GM23338 (cell line): ENCODE results near the gene MTA1. TPM values are rescaled to one million over a fixed set of nuclear protein-coding genes. Genes with fewer than 3 reads are reported as not detected.

Experiments
- ATAC-seq: fragments of 200-7000 bp; cut with Tn5 transposase; 3 replicates; pipeline ENCODE4 v1.9.1; 2020
- DNase-seq: peaks from one replicate; pipeline ENCODE4 v3.0.0-alpha.2; 2015; ENCODE audit warnings: low spot score
- H2AFZ ChIP-seq: fragments of 200-600 bp; sonication (generic); 2 replicates; pipeline ENCODE4 v1.8.0; 2016; ENCODE audit warnings: antibody characterized with exemption, mild to moderate bottlenecking, moderate library complexity
- H3F3A ChIP-seq: fragments of 200-600 bp; sonication (generic); replicated peaks from 2 replicates; pipeline ENCODE4 v1.8.0; 2017; ENCODE audit warnings: antibody characterized with exemption, mixed run types, low read depth
- H3K27ac ChIP-seq: fragments of 200-600 bp; sonication (generic); 2 replicates; pipeline ENCODE4 v1.6.1; 2016; ENCODE audit warnings: low read depth
- H3K27me3 ChIP-seq: fragments of 200-600 bp; sonication (generic); 2 replicates; pipeline ENCODE4 v1.8.0; 2016; ENCODE audit warnings: mild to moderate bottlenecking, mixed run types, moderate library complexity; ENCODE audit not compliant: insufficient read depth
- H3K36me3 ChIP-seq: fragments of 200-600 bp; sonication (generic); 2 replicates; pipeline ENCODE4 v1.8.0; 2016; ENCODE audit warnings: mild to moderate bottlenecking; ENCODE audit not compliant: insufficient read depth
- H3K4me1 ChIP-seq: fragments of 200-600 bp; sonication (generic); 2 replicates; pipeline ENCODE4 v1.8.0; 2016; ENCODE audit warnings: mild to moderate bottlenecking, moderate library complexity; ENCODE audit not compliant: insufficient read depth
- H3K4me2 ChIP-seq: fragments of 200-600 bp; sonication (generic); 2 replicates; pipeline ENCODE4 v1.7.1; 2017; ENCODE audit warnings: mixed run types
- H3K4me3 ChIP-seq: fragments of 200-600 bp; sonication (generic); 2 replicates; pipeline ENCODE4 v1.6.1; 2016; ENCODE audit warnings: mixed run types
- H3K79me2 ChIP-seq: fragments of 200-600 bp; sonication (generic); replicated peaks from 2 replicates; pipeline ENCODE4 v1.8.0; 2017; ENCODE audit warnings: mild to moderate bottlenecking; ENCODE audit not compliant: insufficient read depth
- H3K9me2 ChIP-seq: fragments of 200-600 bp; sonication (generic); 2 replicates; pipeline ENCODE4 v1.8.0; 2017; ENCODE audit not compliant: insufficient read depth
- H4K20me1 ChIP-seq: fragments of 200-600 bp; sonication (generic); replicated peaks from 2 replicates; pipeline ENCODE4 v1.8.0; 2017; ENCODE audit warnings: mild to moderate bottlenecking; ENCODE audit not compliant: insufficient read depth
- H3K27ac Mint-ChIP-seq: 2 replicates; pipeline ENCODE4 v1.8.0; 2020; ENCODE audit warnings: inconsistent platforms, mild to moderate bottlenecking, moderate library complexity, mixed read lengths
- H3K27me3 Mint-ChIP-seq: 3 replicates; pipeline ENCODE4 v1.8.0; 2022; ENCODE audit warnings: low read depth, mild to moderate bottlenecking, moderate library complexity, mixed read lengths, inconsistent platforms; ENCODE audit not compliant: insufficient read depth, poor library complexity
- H3K36me3 Mint-ChIP-seq: 3 replicates; pipeline ENCODE4 v1.8.0; 2021; ENCODE audit warnings: low read depth, mild to moderate bottlenecking, inconsistent platforms, moderate library complexity, mixed read lengths
- H3K4me1 Mint-ChIP-seq: 3 replicates; pipeline ENCODE4 v1.8.0; 2020; ENCODE audit warnings: mild to moderate bottlenecking, inconsistent platforms, mixed read lengths
- H3K4me3 Mint-ChIP-seq: 3 replicates; pipeline ENCODE4 v1.8.0; 2021; ENCODE audit warnings: moderate library complexity, mild to moderate bottlenecking, inconsistent platforms, mixed read lengths
- H3K9me3 Mint-ChIP-seq: 3 replicates; pipeline ENCODE4 v1.8.0; 2020; ENCODE audit warnings: moderate library complexity, mild to moderate bottlenecking, inconsistent platforms, mixed read lengths
- CREB1 ChIP-seq: fragments of 250-450 bp; sonication (Bioruptor Pico); IDR thresholded peaks from 2 replicates; pipeline ENCODE4 v1.5.0; 2020; ENCODE audit warnings: low read depth, mild to moderate bottlenecking, moderate library complexity
- EZH2phosphoT487 ChIP-seq: fragments of 200-600 bp; sonication (generic); IDR thresholded peaks from one replicate; pipeline ENCODE4 v1.8.1; 2018; ENCODE audit warnings: antibody characterized with exemption; ENCODE audit not compliant: unreplicated experiment
- JUNB ChIP-seq: IDR thresholded peaks from one replicate; pipeline ENCODE4 v1.6.1; 2016; ENCODE audit warnings: antibody characterized with exemption; ENCODE audit not compliant: unreplicated experiment
- NANOG ChIP-seq: IDR thresholded peaks from 2 replicates; pipeline ENCODE4 v1.6.1; 2016; ENCODE audit warnings: antibody characterized with exemption, borderline replicate concordance
- POLR2AphosphoS5 ChIP-seq: IDR thresholded peaks from 2 replicates; pipeline ENCODE4 v1.6.1; 2016; ENCODE audit warnings: antibody characterized with exemption, low read depth
- REST ChIP-seq: IDR thresholded peaks from one replicate; pipeline ENCODE4 v1.6.1; 2018; ENCODE audit warnings: antibody characterized with exemption; ENCODE audit not compliant: unreplicated experiment
- STAT1 ChIP-seq: IDR thresholded peaks from one replicate; pipeline ENCODE4 v1.6.1; 2016; ENCODE audit warnings: antibody characterized with exemption; ENCODE audit not compliant: unreplicated experiment
- polyA plus RNA-seq: library from polyadenylated mRNA; unstranded; fragments of >200 nt; fragmentation: Nextera tagmentation; extraction: Ambion mirVana; gene quantifications from 2 replicates; pipeline ENCODE4 v1.2.1, GENCODE V29; 2016
- total RNA-seq: library from RNA; depleted of rRNA; stranded (reverse); fragments of >200 nt; shearing (Covaris generic); gene quantifications from 2 replicates; pipeline ENCODE4 v1.2.3, GENCODE V29; 2014

MTA1 gene
- total and polyA plus RNA-seq, 2 experiments from 2014 or later = 53.3 to 126 TPM

GRCh38 chr14:105397350-105397931 lies 22.2 kb upstream of the MTA1 start (continued):
- no peak for TF ChIP-seq REST
- TF ChIP-seq STAT1 = no peak
- no peak for TF ChIP-seq EZH2phosphoT487
- no peak for TF ChIP-seq NANOG

GRCh38 chr14:105398044-105398725 lies 21.4 kb upstream of the MTA1 start, which contains the start of gene TEX22:
Gene TEX22 (plus strand): TSS chr14:105398538. CDS start chr14:105399341, 803 bp downstream.
- H3K27ac ChIP-seq = no peak within 1 kb of the TSS

More at GRCh38 chr14:105398044-105398725, 21.4 kb upstream of the MTA1 start, which contains the start of gene TEX22:
- Mint-ChIP-seq H3K36me3 (peaks cover 46% of the 10 kb centered on the region), H3K27ac (no peak within 1 kb of the TSS; the same call in 1 of the 2 replicates), H3K27me3 (peaks cover 28% of the 10 kb centered on the region), H3K4me1 (no peaks in the 10 kb centered on the region; the same call in 2 of the 3 replicates), H3K4me3 (peak within 1 kb of the TSS; percentile 65), H3K9me3 (peaks cover 54% of the 10 kb centered on the region)
- Histone ChIP-seq H2AFZ (0 out of 2 replicates have a peak within 1 kb of the TSS, but pooled peaks have one; percentile 52), H3K4me2 (peak within 1 kb of the TSS; percentile 78), H4K20me1 (no peaks in the 10 kb centered on the region), H3K27me3 (0 out of 2 replicates have a peak, but pooled peaks cover 2% of the 10 kb centered on the region), H3K36me3 (peaks cover 12% of the 10 kb centered on the region; the same call in 1 of the 2 replicates), H3K9me2 (peaks cover 11% of the 10 kb centered on the region), H3F3A (peaks cover 3% of the 10 kb centered on the region; the same call in 1 of the 2 replicates), H3K4me1 (no peaks in the 10 kb centered on the region; the same call in 1 of the 2 replicates), H3K79me2 (no peaks in the 10 kb centered on the region), H3K4me3 (peak within 1 kb of the TSS; percentile 60)
- TF ChIP-seq JUNB (no peak), CREB1 (CRISPR knock-in tag) (peak; percentile 50; the same call in 1 of the 2 replicates), POLR2AphosphoS5 (peak; percentile 66), REST (no peak)
- DNase-seq = peak; percentile 91
- ATAC-seq = peak; percentile 88
